HG03095 (cell line): ENCODE results near the gene IL11RA.

ENCODE experiments used
- ATAC-seq: cut with Tn5 transposase; IDR thresholded peaks from one replicate; pipeline ENCODE4 v1.9.1; 2021; ENCODE audit warnings: moderate library complexity; ENCODE audit not compliant: unreplicated experiment

IL11RA gene

GRCh38 chr9:34651876-34652601 is at the start of gene IL11RA:
Gene IL11RA, plus strand, starts transcription at chr9:34652185. Its CDS starts 3,033 bp downstream, at chr9:34655218.
- no peak for ATAC-seq

- peak; percentile 68 for ATAC-seq
These were observed 48.3 kb upstream of the IL11RA start for GRCh38 chr9:34603610-34604231.

- no peak for ATAC-seq
These were observed 45.8 kb upstream of the IL11RA start for GRCh38 chr9:34606190-34606589.

- no peak for ATAC-seq
These were observed 45.1 kb upstream of the IL11RA start for GRCh38 chr9:34606905-34607304.

GRCh38 chr9:34607331-34607730 is 44.7 kb upstream of the IL11RA start:
- no peak for ATAC-seq

- no peak for ATAC-seq
These were observed 41.4 kb upstream of the IL11RA start for GRCh38 chr9:34610434-34611206.

- no peak for ATAC-seq
These were observed 40.7 kb upstream of the IL11RA start for GRCh38 chr9:34611251-34611810.

- peak; percentile 88 for ATAC-seq
These were observed 39.9 kb upstream of the IL11RA start, which contains the start of gene RPP25L for GRCh38 chr9:34611811-34612787. Gene RPP25L, minus strand, starts transcription at chr9:34612097. Its CDS starts 801 bp downstream, at chr9:34611296.

GRCh38 chr9:34612788-34613390 is 39.1 kb upstream of the IL11RA start:
- ATAC-seq, result peak; percentile 39

- no peak for ATAC-seq
These were observed 36.9 kb upstream of the IL11RA start for GRCh38 chr9:34615132-34615531.

- ATAC-seq, result peak; percentile 99
These were observed 31.7 kb upstream of the IL11RA start, which contains the start of gene DCTN3 for GRCh38 chr9:34620061-34620994. Gene DCTN3, minus strand, starts transcription at chr9:34620495. Its CDS starts 31 bp downstream, at chr9:34620464.

- ATAC-seq, result no peak
These were observed 28.4 kb upstream of the IL11RA start for GRCh38 chr9:34623374-34624235.

- ATAC-seq, result no peak
These were observed 27.4 kb upstream of the IL11RA start for GRCh38 chr9:34624475-34625185.

- no peak for ATAC-seq
These were observed 26.8 kb upstream of the IL11RA start for GRCh38 chr9:34625186-34625486.

- ATAC-seq, result no peak
These were observed 24.0 kb upstream of the IL11RA start for GRCh38 chr9:34627716-34628655.
